HEK293 (cell line): ENCODE results near the gene CDK4.

Source experiments
- CTCF ChIA-PET: fragments of 350-600 bp; formaldehyde crosslinking; extraction: SDS; loops from one replicate; lab custom pipeline; 2021; ENCODE audit warnings: antibody characterized with exemption; lab: Yijun Ruan, JAX
- POLR2A ChIA-PET: fragments of 300-600 bp; formaldehyde crosslinking; extraction: SDS; loops from one replicate; lab custom pipeline; 2020; ENCODE audit warnings: antibody characterized with exemption, inconsistent platforms; lab: Yijun Ruan, JAX
- H3K27ac ChIP-seq: fragments of 200-500 bp; sonication (Bioruptor generic); 2 replicates; pipeline ENCODE4 v1.5.1; 2014; ENCODE audit warnings: low read depth, low read length, control low read depth, inconsistent platforms; ENCODE audit errors: extremely low read depth
- H3K36me3 ChIP-seq, 2 experiments: fragments of 200-500 bp in 1 of 2; sonication (Bioruptor generic) in 1 of 2; 1 replicate in 1 of 2; 2 replicates in 1 of 2; pipeline ENCODE4 v1.5.1; 2014 to 2017; ENCODE audit warnings: inconsistent platforms in 2 of 2, low read length in 2 of 2; ENCODE audit not compliant: control insufficient read depth in 2 of 2, insufficient read depth in 1 of 2
- H3K4me1 ChIP-seq: fragments of 200-500 bp; sonication (Bioruptor generic); 2 replicates; pipeline ENCODE4 v1.5.1; 2014; ENCODE audit warnings: mild to moderate bottlenecking, low read length, inconsistent platforms; ENCODE audit not compliant: control insufficient read depth, insufficient read depth
- H3K4me3 ChIP-seq: 2 replicates; pipeline ENCODE4 v1.5.1; 2011; ENCODE audit warnings: low read depth, mild to moderate bottlenecking, control low read depth, low read length, moderate library complexity
- H3K9me3 ChIP-seq: fragments of 200-500 bp; sonication (Bioruptor generic); 2 replicates; pipeline ENCODE4 v1.5.1; 2014; ENCODE audit warnings: low read depth, low read length, inconsistent platforms; ENCODE audit not compliant: control insufficient read depth, insufficient read depth
- BCL6B ChIP-seq: fragments of 450-650 bp; formaldehyde crosslinking; IDR thresholded peaks from 2 replicates; pipeline ENCODE4 v1.5.1; 2017; ENCODE audit warnings: missing biosample characterization, missing genetic modification characterization
- GLIS1 ChIP-seq: fragments of 450-650 bp; formaldehyde crosslinking; IDR thresholded peaks from 2 replicates; pipeline ENCODE4 v1.5.1; 2016; ENCODE audit warnings: missing biosample characterization, missing genetic modification characterization
- HIC1 ChIP-seq: fragments of 450-650 bp; formaldehyde crosslinking; IDR thresholded peaks from 2 replicates; pipeline ENCODE4 v1.5.1; 2016; ENCODE audit warnings: missing biosample characterization, missing genetic modification characterization
- KLF1 ChIP-seq: fragments of 450-650 bp; formaldehyde crosslinking; IDR thresholded peaks from 2 replicates; pipeline ENCODE4 v1.5.1; 2016; ENCODE audit warnings: missing biosample characterization, missing genetic modification characterization
- KLF16 ChIP-seq: fragments of 450-650 bp; formaldehyde crosslinking; IDR thresholded peaks from 2 replicates; pipeline ENCODE4 v1.5.1; 2017; ENCODE audit warnings: missing biosample characterization, missing genetic modification characterization
- MYNN ChIP-seq: fragments of 450-650 bp; formaldehyde crosslinking; IDR thresholded peaks from 2 replicates; pipeline ENCODE4 v1.5.1; 2016; ENCODE audit warnings: missing biosample characterization, missing genetic modification characterization, borderline replicate concordance
- PATZ1 ChIP-seq: fragments of 450-650 bp; formaldehyde crosslinking; IDR thresholded peaks from 2 replicates; pipeline ENCODE4 v1.5.1; 2016; ENCODE audit warnings: missing biosample characterization, missing genetic modification characterization
- REST ChIP-seq: fragments of 450-650 bp; formaldehyde crosslinking; IDR thresholded peaks from 2 replicates; pipeline ENCODE4 v1.5.1; 2016; ENCODE audit warnings: missing biosample characterization, missing genetic modification characterization
- SCRT2 ChIP-seq: fragments of 450-650 bp; formaldehyde crosslinking; IDR thresholded peaks from 2 replicates; pipeline ENCODE4 v1.5.1; 2016; ENCODE audit warnings: missing biosample characterization, missing genetic modification characterization
- SP3 ChIP-seq: fragments of 450-650 bp; formaldehyde crosslinking; IDR thresholded peaks from 2 replicates; pipeline ENCODE4 v1.5.1; 2016; ENCODE audit warnings: missing biosample characterization, missing genetic modification characterization
- WT1 ChIP-seq: fragments of 450-650 bp; formaldehyde crosslinking; IDR thresholded peaks from 2 replicates; pipeline ENCODE4 v1.5.1; 2016; ENCODE audit warnings: missing biosample characterization, missing genetic modification characterization
- ZBTB48 ChIP-seq: fragments of 450-650 bp; formaldehyde crosslinking; IDR thresholded peaks from 2 replicates; pipeline ENCODE4 v1.5.1; 2016; ENCODE audit warnings: missing biosample characterization, missing genetic modification characterization
- ZNF10 ChIP-seq: fragments of 450-650 bp; formaldehyde crosslinking; IDR thresholded peaks from 2 replicates; pipeline ENCODE4 v1.5.1; 2017; ENCODE audit warnings: missing biosample characterization, missing genetic modification characterization
- ZNF211 ChIP-seq: fragments of 450-650 bp; formaldehyde crosslinking; IDR thresholded peaks from 2 replicates; pipeline ENCODE4 v1.5.1; 2016; ENCODE audit warnings: low read depth, missing biosample characterization, missing genetic modification characterization
- ZNF248 ChIP-seq: fragments of 450-650 bp; formaldehyde crosslinking; IDR thresholded peaks from 2 replicates; pipeline ENCODE4 v1.5.1; 2017; ENCODE audit warnings: missing biosample characterization, missing genetic modification characterization
- ZNF362 ChIP-seq: fragments of 450-650 bp; formaldehyde crosslinking; IDR thresholded peaks from 2 replicates; pipeline ENCODE4 v1.5.1; 2016; ENCODE audit warnings: missing biosample characterization, missing genetic modification characterization
- ZNF433 ChIP-seq: fragments of 450-650 bp; formaldehyde crosslinking; IDR thresholded peaks from 2 replicates; pipeline ENCODE4 v1.5.1; 2016; ENCODE audit warnings: missing biosample characterization, missing genetic modification characterization, low read depth
- ZNF571 ChIP-seq: fragments of 450-650 bp; formaldehyde crosslinking; IDR thresholded peaks from 2 replicates; pipeline ENCODE4 v1.5.0; 2017; ENCODE audit warnings: missing biosample characterization, missing genetic modification characterization
- ZNF629 ChIP-seq: fragments of 450-650 bp; formaldehyde crosslinking; IDR thresholded peaks from 2 replicates; pipeline ENCODE4 v1.5.1; 2017; ENCODE audit warnings: missing biosample characterization, missing genetic modification characterization
- ZNF658 ChIP-seq: fragments of 450-650 bp; formaldehyde crosslinking; IDR thresholded peaks from 2 replicates; pipeline ENCODE4; 2016; ENCODE audit warnings: missing biosample characterization, missing genetic modification characterization
- ZNF76 ChIP-seq: fragments of 450-650 bp; formaldehyde crosslinking; IDR thresholded peaks from 2 replicates; pipeline ENCODE4; 2016; ENCODE audit warnings: low read depth, missing biosample characterization, missing genetic modification characterization, borderline replicate concordance
- ZNF830 ChIP-seq: fragments of 450-650 bp; IDR thresholded peaks from 2 replicates; pipeline ENCODE4 v1.5.0; 2018; ENCODE audit warnings: missing biosample characterization, missing genetic modification characterization, low read depth, mild to moderate bottlenecking, moderate library complexity

Gene CDK4

GRCh38 chr12:57793920-57794319, 41.8 kb upstream of the CDK4 start:
- Histone ChIP-seq H3K4me3 (no peak overlapping the region), H3K27ac (no peak overlapping the region), H3K4me1 (no peaks in the 10 kb centered on the region), H3K9me3 (no peaks in the 10 kb centered on the region), H3K36me3 (peaks cover 61 to 84% of the 10 kb centered on the region in 2 experiments)
- TF ChIP-seq ZNF76 (tag by site-specific recombination) (no peak), ZNF629 (tag by site-specific recombination) (0 out of 2 replicates have a peak, but pooled peaks have one; percentile 10)
- ChIA-PET POLR2A (no interaction called here), CTCF (interaction anchor here (0.5 to 1.7 kb wide), 6 partner anchors 9 to 112 kb away, joined by 3 to 20 read pairs (median 4); partner anchors contain the start of gene TSFM)

GRCh38 chr12:57783861-57784260, 31.8 kb upstream of the CDK4 start:
- CTCF ChIA-PET: interaction anchor here (0.6 to 1.6 kb wide), 10 partner anchors 10 to 110 kb away, joined by 3 to 12 read pairs (median 4); partner anchors contain the start of genes CYP27B1, EEF1AKMT3 and METTL1
- no peak overlapping the region for H3K4me3 ChIP-seq
- H3K27ac ChIP-seq: no peak overlapping the region
- POLR2A ChIA-PET: interaction anchor here (0.8 to 1.7 kb wide), 2 partner anchors 12 to 19 kb away, joined by 4 to 14 read pairs (median 4); partner anchors contain the start of genes EEF1AKMT3 and METTL1
- H3K4me1 ChIP-seq: no peaks in the 10 kb centered on the region
- TF ChIP-seq SP3 (tag by site-specific recombination) (no peak), PATZ1 (tag by site-specific recombination) (no peak), ZBTB48 (tag by site-specific recombination) (no peak), ZNF830 (tag by site-specific recombination) (no peak), KLF16 (tag by site-specific recombination) (no peak), KLF1 (tag by site-specific recombination) (no peak), ZNF571 (tag by site-specific recombination) (no peak), ZNF211 (tag by site-specific recombination) (no peak), BCL6B (tag by site-specific recombination) (no peak), ZNF433 (tag by site-specific recombination) (no peak), WT1 (no peak), HIC1 (tag by site-specific recombination) (no peak), REST (tag by site-specific recombination) (no peak), ZNF248 (no peak), MYNN (tag by site-specific recombination) (no peak), ZNF658 (tag by site-specific recombination) (no peak), SCRT2 (no peak), ZNF362 (tag by site-specific recombination) (no peak), ZNF10 (tag by site-specific recombination) (no peak), GLIS1 (tag by site-specific recombination) (no peak)
- H3K9me3 ChIP-seq: no peaks in the 10 kb centered on the region
- peaks cover 47 to 57% of the 10 kb centered on the region in 2 experiments for H3K36me3 ChIP-seq
